Middle frontal gyrus (tissue), 1 donor: Measurements from ENCODE around the gene GRHPR.
"Not testable (repeated sequence)": the region's sequence is repeated elsewhere in the genome, so short reads cannot be mapped to it uniquely, and the experiment has no call there.

Experiments
- DNase-seq: peaks from one replicate; pipeline ENCODE4 v3.0.0-alpha.2; 2015; ENCODE audit warnings: low spot score; ENCODE audit errors: extremely low spot score

The GRHPR gene

DNA sequence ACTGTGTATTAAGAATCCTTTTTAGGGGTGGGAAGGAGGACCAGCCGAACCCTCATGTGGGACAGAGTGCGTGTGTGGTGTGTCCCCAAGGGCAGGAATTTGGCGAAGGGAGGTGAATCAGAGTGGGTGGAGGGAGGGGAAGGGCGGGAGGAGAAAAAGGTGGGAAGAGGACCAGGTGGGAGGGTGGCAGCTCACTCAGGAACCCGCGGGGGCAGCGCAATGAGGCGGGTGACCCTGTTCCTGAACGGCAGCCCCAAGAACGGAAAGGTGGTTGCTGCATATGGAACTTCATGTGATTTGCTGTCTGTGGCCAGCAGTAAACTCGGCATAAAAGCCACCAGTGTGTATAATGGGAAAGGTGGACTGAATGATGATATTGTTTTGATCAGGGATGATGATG is 54.4 kb downstream of the GRHPR start:
- no peak for DNase-seq

DNA sequence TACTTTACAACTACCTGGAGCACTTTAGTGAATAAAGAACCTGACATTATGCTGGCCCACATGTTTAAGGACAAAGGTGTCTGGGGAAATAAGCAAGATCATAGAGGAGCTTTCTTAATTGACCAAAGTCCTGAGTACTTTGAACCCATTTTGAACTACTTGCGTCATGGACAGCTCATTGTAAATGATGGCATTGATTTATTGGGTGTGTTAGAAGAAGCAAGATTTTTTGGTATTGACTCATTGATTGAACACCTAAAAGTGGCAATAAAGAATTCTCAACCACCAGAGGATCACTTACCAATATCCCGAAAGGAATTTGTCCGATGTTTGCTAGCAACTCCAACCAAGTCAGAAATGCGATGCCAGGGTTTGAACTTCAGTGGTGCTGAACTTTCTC is 54.9 kb downstream of the GRHPR start:
- DNase-seq: not testable (repeated sequence)

DNA sequence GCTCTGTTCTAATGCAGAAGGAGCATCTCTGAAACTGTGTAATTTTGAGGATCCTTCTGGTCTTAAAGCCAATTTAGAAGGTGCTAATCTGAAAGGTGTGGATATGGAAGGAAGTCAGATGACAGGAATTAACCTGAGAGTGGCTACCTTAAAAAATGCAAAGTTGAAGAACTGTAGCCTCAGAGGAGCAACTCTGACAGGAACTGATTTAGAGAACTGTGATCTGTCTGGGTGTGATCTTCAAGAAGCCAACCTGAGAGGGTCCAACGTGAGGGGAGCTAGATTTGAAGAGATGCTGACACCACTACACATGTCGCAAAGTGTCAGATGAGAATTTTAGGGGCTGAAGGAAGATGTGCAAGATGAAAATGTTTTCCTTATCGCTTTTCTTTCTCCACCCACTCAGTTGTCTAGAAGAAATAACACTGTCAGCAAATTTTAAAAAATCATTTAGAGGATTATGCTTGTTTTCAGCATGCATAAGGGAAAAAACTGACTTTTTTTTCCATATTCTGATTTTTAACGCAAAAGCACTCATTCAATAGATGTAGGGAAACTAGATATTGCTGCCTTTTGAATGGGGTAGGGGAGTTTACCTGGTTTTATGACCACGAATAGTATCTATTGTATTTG is 55.6 kb downstream of the GRHPR start:
- not testable (repeated sequence) for DNase-seq

DNA sequence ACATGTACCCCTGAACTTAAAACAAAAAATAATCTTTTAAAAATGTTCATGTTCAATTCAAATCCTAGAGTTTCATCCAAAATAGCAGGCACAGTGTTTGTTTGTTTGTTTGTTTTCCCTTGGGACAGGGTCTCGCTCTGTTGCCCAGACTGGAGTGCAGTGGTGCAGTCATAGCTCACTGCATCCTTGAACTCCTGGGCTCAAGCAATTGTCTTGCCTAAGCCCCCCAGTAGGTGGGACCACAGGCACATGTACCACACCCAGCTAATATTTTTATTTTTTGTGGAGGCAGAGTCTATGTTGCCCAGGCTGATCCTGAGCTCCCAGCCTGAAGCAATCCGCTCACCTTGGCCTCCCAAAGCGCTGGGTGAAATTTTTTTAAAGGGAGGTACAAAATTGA is 58.3 kb downstream of the GRHPR start:
- DNase-seq: no peak

DNA sequence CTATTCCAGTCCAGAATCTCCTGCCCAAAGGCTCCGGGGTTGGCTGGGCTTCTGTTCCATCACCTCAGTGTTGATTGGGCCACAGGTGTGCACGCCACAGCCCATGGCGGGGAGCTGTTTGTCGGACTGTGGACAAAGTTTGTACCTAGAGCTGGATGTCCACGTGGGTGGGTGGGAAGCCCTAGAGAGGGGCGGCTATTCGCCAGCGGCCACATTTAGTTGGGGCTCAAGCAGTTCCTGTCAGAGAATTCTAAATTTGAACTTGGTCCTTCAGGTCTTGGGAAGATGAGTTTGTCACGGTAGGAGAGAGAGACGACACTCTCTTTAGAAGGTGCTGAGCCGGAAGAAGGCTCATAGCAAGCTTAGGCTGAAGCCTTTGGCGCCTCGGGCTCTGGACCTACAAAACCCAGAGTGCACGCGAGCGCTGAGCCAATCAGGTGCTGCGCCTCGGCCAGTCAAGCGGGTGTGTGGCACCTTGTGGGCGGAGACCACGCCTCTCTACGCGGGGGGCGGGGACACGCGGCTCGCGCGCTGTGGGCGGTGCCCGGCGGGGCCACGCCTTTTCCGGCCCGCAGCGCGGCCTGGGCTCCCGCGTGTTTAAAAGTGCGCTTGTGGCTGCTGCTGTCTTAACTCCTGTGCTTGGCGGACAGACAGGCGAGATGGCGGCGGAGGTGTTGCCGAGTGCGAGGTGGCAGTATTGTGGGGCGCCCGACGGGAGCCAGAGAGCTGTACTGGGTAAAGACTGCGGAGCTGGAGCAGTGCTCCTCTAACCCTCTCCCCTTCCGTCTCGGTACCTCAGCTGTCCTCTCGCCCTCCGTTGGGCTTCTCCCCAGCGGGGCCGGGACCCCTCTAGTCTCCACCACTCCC is 63.1 kb downstream of the GRHPR start, which contains the start of gene POLR1E:
Gene POLR1E, plus strand, starts transcription at position 560 of the 867 bp plus-strand sequence. Its CDS starts 100 bp downstream, at position 660.
- DNase-seq: peak; percentile 82

DNA sequence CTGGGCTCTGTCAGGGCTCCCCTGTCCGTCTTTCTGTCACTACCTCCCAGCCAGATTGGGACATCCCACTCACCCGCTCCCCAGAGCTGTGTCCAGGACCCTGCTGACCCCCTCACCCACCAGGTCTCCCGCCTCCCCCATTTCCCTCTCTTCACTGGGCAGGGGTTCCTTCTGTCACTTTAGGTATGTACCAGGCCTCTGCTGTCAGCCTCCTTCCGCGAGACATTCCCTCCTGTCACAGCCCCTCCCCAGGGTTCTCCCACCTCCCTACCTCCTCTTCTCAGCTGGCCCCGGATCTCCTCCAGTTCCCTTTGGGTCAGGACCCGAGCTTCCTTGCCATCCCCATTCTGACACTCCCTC is 63.7 kb downstream of the GRHPR start:
- DNase-seq: no peak
